Measurements from ENCODE around the gene MEGF11.

- peak in 2 of 3 donors; percentile 84 to 91 for TF ChIP-seq POLR2A (IDR thresholded peaks at IDR 0.05)
- TF ChIP-seq, protein P1, sequence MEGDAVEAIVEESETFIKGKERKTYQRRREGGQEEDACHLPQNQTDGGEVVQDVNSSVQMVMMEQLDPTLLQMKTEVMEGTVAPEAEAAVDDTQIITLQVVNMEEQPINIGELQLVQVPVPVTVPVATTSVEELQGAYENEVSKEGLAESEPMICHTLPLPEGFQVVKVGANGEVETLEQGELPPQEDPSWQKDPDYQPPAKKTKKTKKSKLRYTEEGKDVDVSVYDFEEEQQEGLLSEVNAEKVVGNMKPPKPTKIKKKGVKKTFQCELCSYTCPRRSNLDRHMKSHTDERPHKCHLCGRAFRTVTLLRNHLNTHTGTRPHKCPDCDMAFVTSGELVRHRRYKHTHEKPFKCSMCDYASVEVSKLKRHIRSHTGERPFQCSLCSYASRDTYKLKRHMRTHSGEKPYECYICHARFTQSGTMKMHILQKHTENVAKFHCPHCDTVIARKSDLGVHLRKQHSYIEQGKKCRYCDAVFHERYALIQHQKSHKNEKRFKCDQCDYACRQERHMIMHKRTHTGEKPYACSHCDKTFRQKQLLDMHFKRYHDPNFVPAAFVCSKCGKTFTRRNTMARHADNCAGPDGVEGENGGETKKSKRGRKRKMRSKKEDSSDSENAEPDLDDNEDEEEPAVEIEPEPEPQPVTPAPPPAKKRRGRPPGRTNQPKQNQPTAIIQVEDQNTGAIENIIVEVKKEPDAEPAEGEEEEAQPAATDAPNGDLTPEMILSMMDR (IDR thresholded peaks at IDR 0.05 in 8 of 11, conservative IDR thresholded peaks at IDR 0.05 in 3 of 11): peak; percentile 19 to 71 (median 48)
These were observed 384.2 kb downstream of the MEGF11 start, which contains the start of gene RAB11A for GRCh38 chr15:65869126-65869953.
